Esophagus muscularis mucosa (tissue), 3 donors: Measurements from ENCODE around the gene USP1.

Experiments
- CTCF ChIP-seq, 3 experiments: fragments of 200-600 bp in 2 of 3; fragments of 450-650 bp in 1 of 3; sonication (generic) in 2 of 3; IDR thresholded peaks; one replicate each; pipeline ENCODE4 v1.5.1; 2017 to 2019; ENCODE audit warnings: antibody characterized with exemption in 3 of 3, mild to moderate bottlenecking in 2 of 3, moderate library complexity in 1 of 3
- EP300 ChIP-seq: sonication (generic); formaldehyde crosslinking; IDR thresholded peaks from one replicate; pipeline ENCODE4 v1.6.1; 2017; ENCODE audit warnings: antibody characterized with exemption

DNA sequence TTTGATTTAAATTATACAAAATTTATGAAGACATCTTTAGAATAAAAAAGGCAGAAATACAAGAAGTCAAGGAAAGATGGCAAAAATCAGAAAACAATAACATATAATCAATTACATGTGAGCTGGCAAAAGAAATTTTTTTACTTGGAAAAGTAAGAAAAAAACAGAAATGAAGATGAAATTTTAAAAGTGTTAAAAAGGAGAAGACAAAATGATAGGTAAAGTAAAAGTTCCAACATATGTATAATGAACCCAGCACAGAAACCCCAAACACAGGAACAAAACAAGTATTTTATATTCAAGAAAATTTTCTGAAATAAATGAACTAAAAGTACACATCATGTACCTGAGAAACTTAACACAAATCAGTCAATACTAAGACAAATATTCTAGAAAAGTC lies 63.4 kb downstream of the USP1 start:
- TF ChIP-seq EP300, result no peak
- TF ChIP-seq CTCF (IDR thresholded peaks at IDR 0.05), result no peak
